H1 (cell line): ENCODE measurements around the gene TPSB2. TPM values are rescaled to one million over a fixed set of nuclear protein-coding genes. Genes with fewer than 3 reads are reported as not detected.

ENCODE experiments used
- CTCF ChIA-PET: fragments of 300-600 bp; sonication (Branson Sonifier 250); formaldehyde crosslinking; loops from one replicate; lab custom pipeline; 2021; ENCODE audit not compliant: partially characterized antibody; lab: Charles Lee
- POLR2A ChIA-PET: fragments of 300-600 bp; sonication (Branson Sonifier 250); formaldehyde crosslinking; loops from one replicate; lab custom pipeline; 2021; ENCODE audit warnings: inconsistent platforms; ENCODE audit not compliant: partially characterized antibody; lab: Charles Lee
- DNase-seq, 2 experiments: peaks; one replicate each; pipeline versions ENCODE4 v3.0.0 to v3.0.0-alpha.2; 2010 to 2022; ENCODE audit warnings: low spot score in 2 of 2, low read depth in 1 of 2, mixed read lengths in 1 of 2
- FAIRE-seq: peaks from 2 replicates; lab custom pipeline; 2011; peaks lifted over from hg19 to GRCh38; lab: Jason Lieb, UNC
- H2AFZ ChIP-seq: 2 replicates; pipeline ENCODE4 v1.8.1; 2012; ENCODE audit warnings: low read length, inconsistent platforms
- H2AK5ac ChIP-seq: 2 replicates; pipeline ENCODE4 v1.6.1; 2013; ENCODE audit warnings: low read depth, low read length
- H2BK120ac ChIP-seq: replicated peaks from 2 replicates; pipeline ENCODE3; 2013; ENCODE audit warnings: low read depth, low read length, inconsistent platforms
- H2BK12ac ChIP-seq: 2 replicates; pipeline ENCODE4 v1.6.1; 2013; ENCODE audit warnings: low read depth, low read length
- H2BK15ac ChIP-seq: 2 replicates; pipeline ENCODE4 v1.6.1; 2013; ENCODE audit warnings: low read length
- H2BK20ac ChIP-seq: 2 replicates; pipeline ENCODE4 v1.6.1; 2013; ENCODE audit warnings: low read length
- H2BK5ac ChIP-seq: 2 replicates; pipeline ENCODE4 v1.6.1; 2013; ENCODE audit warnings: low read depth, low read length
- H3K14ac ChIP-seq: 2 replicates; pipeline ENCODE4 v1.6.1; 2013; ENCODE audit warnings: inconsistent platforms; ENCODE audit not compliant: insufficient read length
- H3K18ac ChIP-seq: 2 replicates; pipeline ENCODE4 v1.6.1; 2013; ENCODE audit warnings: low read length; ENCODE audit errors: extremely low read depth
- H3K23ac ChIP-seq: 2 replicates; pipeline ENCODE4 v1.6.1; 2013; ENCODE audit warnings: inconsistent platforms; ENCODE audit not compliant: insufficient read length
- H3K23me2 ChIP-seq: 2 replicates; pipeline ENCODE4 v1.6.1; 2013; ENCODE audit warnings: low read depth, low read length
- H3K27ac ChIP-seq: 2 replicates; pipeline ENCODE4 v1.6.1; 2011; ENCODE audit warnings: low read depth, low read length, inconsistent platforms
- H3K27me3 ChIP-seq, 4 experiments: replicated peaks in 1 of 4; 1 replicate in 1 of 4; 2 replicates in 3 of 4; pipeline versions ENCODE4 v1.6.1 to v1.8.1; 2011 to 2013; ENCODE audit warnings: low read length in 3 of 4, mild to moderate bottlenecking in 3 of 4, inconsistent platforms in 2 of 4, mixed read lengths in 2 of 4, moderate library complexity in 1 of 4; ENCODE audit not compliant: control insufficient read depth in 3 of 4, insufficient read depth in 3 of 4; ENCODE audit errors: extremely low read depth in 1 of 4
- H3K36me3 ChIP-seq, 4 experiments: 2 replicates each; pipeline versions ENCODE4 v1.6.1 to v1.8.1; 2011 to 2013; ENCODE audit warnings: mild to moderate bottlenecking in 4 of 4, low read length in 3 of 4, moderate library complexity in 2 of 4, control low read depth in 1 of 4, inconsistent platforms in 1 of 4; ENCODE audit not compliant: insufficient read depth in 4 of 4, control insufficient read depth in 2 of 4
- H3K4ac ChIP-seq: replicated peaks from 2 replicates; pipeline ENCODE3; 2013; ENCODE audit warnings: low read length, low read depth, mixed read lengths, inconsistent platforms; ENCODE audit not compliant: insufficient read length
- H3K4me1 ChIP-seq, 4 experiments: replicated peaks in 1 of 4; 1 replicate in 1 of 4; 2 replicates in 3 of 4; pipeline versions ENCODE4 v1.6.1 to v1.8.1; 2011 to 2013; ENCODE audit warnings: low read length in 3 of 4, inconsistent platforms in 2 of 4, mixed read lengths in 1 of 4; ENCODE audit not compliant: insufficient read depth in 4 of 4, control insufficient read depth in 3 of 4
- H3K4me2 ChIP-seq, 2 experiments: 2 replicates each; pipeline versions ENCODE4 v1.6.1 to v1.8.1; 2011 to 2013; ENCODE audit warnings: low read depth in 2 of 2, low read length in 2 of 2, control low read depth in 1 of 2, inconsistent platforms in 1 of 2, mild to moderate bottlenecking in 1 of 2; ENCODE audit not compliant: insufficient read depth in 1 of 2
- H3K4me3 ChIP-seq, 4 experiments: fragments of 200-600, 300-600 bp in 1 of 4; sonication (generic), shearing (Covaris generic), sonication (Bioruptor Twin) in 1 of 4; 2 replicates each; pipeline versions ENCODE4 v1.5.1 to v1.8.1; 2011 to 2016; ENCODE audit warnings: low read length in 4 of 4, low read depth in 3 of 4, control low read depth in 2 of 4, inconsistent platforms in 2 of 4, mild to moderate bottlenecking in 2 of 4, mixed read lengths in 1 of 4, moderate library complexity in 1 of 4; ENCODE audit not compliant: insufficient read depth in 2 of 4; ENCODE audit errors: extremely low read depth in 1 of 4
- H3K56ac ChIP-seq: replicated peaks from 2 replicates; pipeline ENCODE3; 2013; ENCODE audit warnings: low read depth, mild to moderate bottlenecking, mixed read lengths, low read length, inconsistent platforms; ENCODE audit not compliant: insufficient read length
- H3K79me1 ChIP-seq: 2 replicates; pipeline ENCODE4 v1.6.1; 2013; ENCODE audit warnings: low read depth, low read length, control low read depth
- H3K79me2 ChIP-seq, 2 experiments: 2 replicates each; pipeline versions ENCODE4 v1.6.1 to v1.8.1; 2012 to 2013; ENCODE audit warnings: low read length in 2 of 2, mild to moderate bottlenecking in 2 of 2, inconsistent platforms in 1 of 2; ENCODE audit not compliant: insufficient read depth in 2 of 2, control insufficient read depth in 1 of 2
- H3K9ac ChIP-seq, 4 experiments: replicated peaks in 1 of 4; 1 replicate in 1 of 4; 2 replicates in 3 of 4; pipeline versions ENCODE4 v1.6.1 to v1.8.1; 2011 to 2013; ENCODE audit warnings: low read depth in 3 of 4, low read length in 3 of 4, control low read depth in 2 of 4, mild to moderate bottlenecking in 2 of 4, moderate library complexity in 2 of 4, inconsistent platforms in 1 of 4; ENCODE audit errors: extremely low read depth in 1 of 4
- H3K9me3 ChIP-seq, 2 experiments: 2 replicates each; pipeline versions ENCODE4 v1.6.1 to v1.8.1; 2012 to 2013; ENCODE audit warnings: mild to moderate bottlenecking in 2 of 2, moderate library complexity in 2 of 2, control low read depth in 1 of 2, inconsistent platforms in 1 of 2, low read depth in 1 of 2, low read length in 1 of 2, mixed read lengths in 1 of 2; ENCODE audit not compliant: insufficient read depth in 2 of 2
- H4K20me1 ChIP-seq, 2 experiments: replicated peaks in 1 of 2; 2 replicates each; pipeline versions ENCODE3 to v1.8.1; 2011 to 2013; ENCODE audit warnings: inconsistent platforms in 2 of 2, low read length in 2 of 2, mild to moderate bottlenecking in 1 of 2; ENCODE audit not compliant: insufficient read depth in 2 of 2, control insufficient read depth in 1 of 2
- H4K5ac ChIP-seq: 2 replicates; pipeline ENCODE4 v1.6.1; 2013; ENCODE audit warnings: low read length, low read depth, mixed read lengths, inconsistent platforms; ENCODE audit not compliant: insufficient read length
- H4K8ac ChIP-seq: 2 replicates; pipeline ENCODE4 v1.8.0; 2013; ENCODE audit warnings: mild to moderate bottlenecking, moderate library complexity, low read length, inconsistent platforms; ENCODE audit not compliant: insufficient read depth; ENCODE audit errors: extremely low read depth
- H4K91ac ChIP-seq: replicated peaks from 2 replicates; pipeline ENCODE3; 2013; ENCODE audit warnings: low read length, mixed read lengths, inconsistent platforms; ENCODE audit not compliant: insufficient read length
- CTCF ChIP-seq, 3 experiments: IDR thresholded peaks; 1 replicate in 2 of 3; 2 replicates in 1 of 3; pipeline versions ENCODE4 v1.5.1 to v1.6.1; 2011; ENCODE audit warnings: low read length in 3 of 3, mild to moderate bottlenecking in 3 of 3, inconsistent platforms in 2 of 3, low read depth in 1 of 3, moderate library complexity in 1 of 3; ENCODE audit not compliant: insufficient read depth in 1 of 3; ENCODE audit errors: control extremely low read depth in 1 of 3
- GABPA ChIP-seq: IDR thresholded peaks from 2 replicates; pipeline ENCODE4 v1.6.1; 2011; ENCODE audit warnings: mild to moderate bottlenecking, low read length, moderate library complexity, borderline replicate concordance; ENCODE audit not compliant: insufficient read depth
- NANOG ChIP-seq: IDR thresholded peaks from 2 replicates; pipeline ENCODE4 v1.6.1; 2011; ENCODE audit warnings: low read length, low read depth, mild to moderate bottlenecking, inconsistent platforms; ENCODE audit not compliant: insufficient read depth, poor library complexity, severe bottlenecking
- RAD21 ChIP-seq, 2 experiments: IDR thresholded peaks in 1 of 2; conservative IDR thresholded peaks in 1 of 2; 2 replicates each; pipeline ENCODE4 v1.6.1; 2011; ENCODE audit warnings: low read depth in 2 of 2, low read length in 2 of 2, improper control_type of control experiment in 1 of 2, inconsistent platforms in 1 of 2, mild to moderate bottlenecking in 1 of 2, moderate library complexity in 1 of 2
- WGBS, 2 experiments: shearing (Covaris generic) in 1 of 2; methylation state at CpG; one replicate each; pipeline versions ENCODE4 v1.1.6 to v1.1.7; 2013 to 2015; ENCODE audit warnings: low lambda C conversion rate in 2 of 2, mixed read lengths in 2 of 2, inconsistent platforms in 1 of 2, low coverage in 1 of 2, missing lambda C conversion rate in 1 of 2; ENCODE audit not compliant: insufficient replicate concordance in 2 of 2, insufficient coverage in 1 of 2, insufficient read length in 1 of 2; ENCODE audit errors: extremely low coverage in 1 of 2, missing lambda C conversion rate in 1 of 2; 5-methylcytosine and 5-hydroxymethylcytosine counted together
- polyA plus RNA-seq, 7 experiments: library from polyadenylated mRNA; depleted of rRNA in 3 of 7; stranded (reverse) in 5 of 7; unstranded in 2 of 7; fragments of >200 nt in 5 of 7; fragments of 200-250 nt in 2 of 7; gene quantifications; 1 replicate in 5 of 7; 2 replicates in 1 of 7; 4 replicates in 1 of 7; pipeline versions ENCODE4 v1.2.1 to v1.2.3, GENCODE V29; 2011 to 2013; ENCODE audit warnings: missing spikeins in 2 of 7, mixed read lengths in 2 of 7
- total RNA-seq: library from RNA; stranded (reverse); fragmentation: NEBNext Ultra II Directional; extraction: Animal tissue kit (Norgen Biotek cat#: 25700); gene quantifications from 2 replicates; pipeline ENCODE4 v1.2.1, GENCODE V29; 2021

The TPSB2 gene
- total and polyA plus RNA-seq, 2 of the 8 experiments (the other 6 are each of a cell fraction or from before 2014, with no cell fraction given) = 0.08 TPM; not detected in 1

- Histone ChIP-seq H3K79me2 (no peaks in the 10 kb centered on the region), H2AK5ac (no peak overlapping the region), H3K27ac (no peak overlapping the region), H2AFZ (no peak overlapping the region), H3K27me3 (no peaks in the 10 kb centered on the region), H3K4me3 (no peak overlapping the region), H4K5ac (no peak overlapping the region), H2BK20ac (no peak overlapping the region), H3K79me1 (no peaks in the 10 kb centered on the region; the same call in 1 of the 2 replicates), H2BK12ac (no peak overlapping the region), H2BK5ac (no peak overlapping the region), H2BK15ac (no peak overlapping the region), H4K20me1 (peaks cover 13 to 38% of the 10 kb centered on the region in 2 experiments), H3K56ac (no peak overlapping the region), H3K23me2 (no peaks in the 10 kb centered on the region), H3K14ac (no peak overlapping the region), H2BK120ac (no peak overlapping the region), H3K18ac (no peak overlapping the region), H3K9ac (no peak overlapping the region), H3K4me1 (peaks cover 0 to 9% (median 2%) of the 10 kb centered on the region in 4 experiments; a peak in 4 of 7 replicates), H4K8ac (no peak overlapping the region; the same call in 1 of the 2 replicates), H3K36me3 (no peaks in the 10 kb centered on the region), H3K4ac (no peak overlapping the region), H4K91ac (no peak overlapping the region), H3K9me3 (no peaks in the 10 kb centered on the region), H3K4me2 (no peak overlapping the region), H3K23ac (no peak overlapping the region)
- 84% methylated on average over 29 of the region's 61 CpGs; no CpG with 5 or more reads in 1 of the 2 experiments for WGBS, 2 experiments
- ChIA-PET CTCF (interaction anchor here (0.7 to 2.3 kb wide), 21 partner anchors 10 to 214 kb away, joined by 3 to 12 read pairs (median 4); no protein-coding TSS in a partner anchor), POLR2A (interaction anchor here (1.1 kb wide), 1 partner anchor 91 kb away, joined by 3 read pairs; no protein-coding TSS in a partner anchor)
- no peak for FAIRE-seq
- peak in 1 of 2 experiments; percentile 83 for DNase-seq
- TF ChIP-seq GABPA = peak; percentile 84
- no peak for TF ChIP-seq NANOG
- peak; percentile 74 to 84 for TF ChIP-seq RAD21 (IDR thresholded peaks at IDR 0.05 in 1 of 2, conservative IDR thresholded peaks at IDR 0.05 in 1 of 2; ENCODE audit: low read depth in 2 of 2, low read length in 2 of 2)
- peak; percentile 73 to 78 (median 74) for TF ChIP-seq CTCF (IDR thresholded peaks at IDR 0.05; ENCODE audit: control extremely low read depth in 1 of 3, insufficient read depth in 1 of 3, low read depth in 1 of 3, low read length in 3 of 3)
Observed at GRCh38 chr16:1194665-1195392, 35.2 kb downstream of the TPSB2 start.
